Ascending aorta (tissue), 2 donors: Measurements from ENCODE around the gene AAK1. TPM values are rescaled to one million over a fixed set of nuclear protein-coding genes. Genes with fewer than 3 reads are reported as not detected.

Experiments used
- DNase-seq, 2 donors: peaks; one replicate each; pipeline ENCODE4 v3.0.0-alpha.2; 2019; ENCODE audit warnings: low spot score in 2 of 2
- H3K27ac ChIP-seq, 2 donors: fragments of 200-600 bp; sonication (generic); one replicate each; pipeline ENCODE4 v1.5.1; 2016 to 2017; ENCODE audit warnings: mild to moderate bottlenecking in 1 of 2
- H3K27me3 ChIP-seq: fragments of 200-600 bp; sonication (generic); one replicate; pipeline ENCODE4 v1.5.1; 2017
- H3K36me3 ChIP-seq, 2 donors: fragments of 200-600 bp; sonication (generic); one replicate each; pipeline ENCODE4 v1.5.1; 2016
- H3K4me1 ChIP-seq, 2 donors: fragments of 200-600 bp; sonication (generic); one replicate each; pipeline ENCODE4 v1.5.1; 2016 to 2017; ENCODE audit warnings: mild to moderate bottlenecking in 1 of 2
- H3K4me3 ChIP-seq, 2 donors: fragments of 200-600 bp; sonication (generic); one replicate each; pipeline ENCODE4 v1.5.1; 2016 to 2017; ENCODE audit warnings: mild to moderate bottlenecking in 1 of 2
- H3K9me3 ChIP-seq, 2 donors: fragments of 200-600 bp; sonication (generic); one replicate each; pipeline ENCODE4 v1.5.1; 2016
- CTCF ChIP-seq, 3 experiments: fragments of 200-600 bp in 2 of 3; fragments of 450-650 bp in 1 of 3; sonication (generic) in 2 of 3; IDR thresholded peaks; one replicate each; pipeline ENCODE4 v1.5.1; 2016 to 2019; ENCODE audit warnings: antibody characterized with exemption in 3 of 3, mild to moderate bottlenecking in 1 of 3, moderate library complexity in 1 of 3
- intact Hi-C: fragments of 100-400 bp; cut with DNase I; formaldehyde crosslinking; loops from one replicate; pipeline ENCODE4 v1.15.1; 2023
- total RNA-seq: library from RNA; depleted of rRNA; stranded (reverse); fragments of >200 nt; gene quantifications from one replicate; pipeline ENCODE4 v1.1.0, GENCODE V29; 2016

The AAK1 gene
- total RNA-seq, 1 donor from 2014 or later = 53.4 TPM

DNA sequence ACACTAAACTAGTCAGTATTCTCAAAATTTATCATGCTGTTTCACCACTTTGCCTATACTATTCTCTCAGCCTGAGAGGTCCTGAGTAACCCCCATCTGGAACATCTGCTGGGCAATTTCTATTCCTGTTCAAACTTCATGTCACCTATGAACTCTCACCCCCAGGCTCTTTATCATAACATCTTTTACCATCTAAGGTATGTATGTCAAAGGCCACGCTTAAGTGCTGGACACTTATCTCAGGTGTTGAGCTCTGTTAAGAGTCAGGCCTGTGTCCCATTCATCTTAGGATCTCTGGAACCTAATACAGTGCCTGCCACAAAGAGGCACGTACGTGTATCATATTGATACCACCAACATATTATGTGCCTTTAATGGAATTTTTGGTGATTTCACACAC lies 4.9 kb downstream of the AAK1 start:
- intact Hi-C loops = no loop called here

DNA sequence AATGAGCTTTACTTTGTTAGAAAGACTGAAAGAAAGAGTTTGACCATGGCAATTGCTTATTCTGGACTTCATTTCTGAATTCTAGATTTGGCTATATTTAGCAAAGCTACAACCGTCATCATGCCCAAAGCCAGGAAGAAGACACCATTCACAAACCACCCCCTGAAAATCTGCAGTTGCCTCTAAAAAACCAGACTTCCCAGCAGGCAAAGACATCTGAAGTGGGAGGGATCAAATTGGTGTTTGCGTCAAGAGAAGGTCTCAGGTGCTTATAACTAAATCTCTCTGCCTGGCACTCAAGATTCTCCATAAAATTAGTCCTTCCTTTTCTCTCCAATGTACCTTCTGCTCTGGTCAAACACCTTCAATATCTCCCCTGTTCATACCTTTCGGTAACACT lies 5.6 kb downstream of the AAK1 start:
- no peak for DNase-seq
- H3K4me1 ChIP-seq = peaks cover 9 to 21% of the 10 kb centered on the region in 2 donors
- no peaks in the 10 kb centered on the region for H3K9me3 ChIP-seq
- TF ChIP-seq CTCF (IDR thresholded peaks at IDR 0.05) = no peak
- no peak overlapping the region for H3K4me3 ChIP-seq
- no peak overlapping the region for H3K27ac ChIP-seq
- intact Hi-C loops = no loop called here
- H3K36me3 ChIP-seq = no peaks in the 10 kb centered on the region
- H3K27me3 ChIP-seq = no peaks in the 10 kb centered on the region

More for the DNA sequence above, 4.9 kb downstream of the AAK1 start:
- Histone ChIP-seq H3K9me3 (no peaks in the 10 kb centered on the region), H3K4me1 (peaks cover 9 to 21% of the 10 kb centered on the region in 2 donors), H3K27ac (no peak overlapping the region), H3K4me3 (no peak overlapping the region), H3K27me3 (no peaks in the 10 kb centered on the region), H3K36me3 (no peaks in the 10 kb centered on the region)
- TF ChIP-seq CTCF (IDR thresholded peaks at IDR 0.05) = no peak
- no peak for DNase-seq

DNA sequence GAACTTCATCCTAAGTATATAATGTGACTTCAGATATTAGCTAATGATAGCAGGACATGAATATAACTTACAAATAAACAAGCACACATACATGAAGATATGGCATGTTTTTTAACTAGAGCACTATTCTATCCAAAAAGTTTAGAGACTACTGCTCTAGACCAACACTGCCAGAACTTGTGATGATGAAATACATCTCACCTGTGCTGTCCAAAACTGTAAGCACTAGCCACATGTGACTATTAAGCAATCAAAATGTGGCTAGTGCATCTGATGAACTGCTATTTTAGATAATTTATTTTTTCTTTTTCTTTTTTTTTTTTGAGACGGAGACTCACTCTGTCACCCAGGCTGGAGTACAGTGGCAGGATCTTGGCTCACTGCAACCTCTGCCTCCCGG lies 7.1 kb downstream of the AAK1 start:
- Histone ChIP-seq H3K27me3 (no peaks in the 10 kb centered on the region), H3K4me1 (peaks cover 9 to 24% of the 10 kb centered on the region in 2 donors), H3K9me3 (no peaks in the 10 kb centered on the region), H3K36me3 (no peaks in the 10 kb centered on the region), H3K4me3 (no peak overlapping the region), H3K27ac (no peak overlapping the region)
- intact Hi-C loops = no loop called here
- no peak for DNase-seq
- TF ChIP-seq CTCF (IDR thresholded peaks at IDR 0.05) = no peak

DNA sequence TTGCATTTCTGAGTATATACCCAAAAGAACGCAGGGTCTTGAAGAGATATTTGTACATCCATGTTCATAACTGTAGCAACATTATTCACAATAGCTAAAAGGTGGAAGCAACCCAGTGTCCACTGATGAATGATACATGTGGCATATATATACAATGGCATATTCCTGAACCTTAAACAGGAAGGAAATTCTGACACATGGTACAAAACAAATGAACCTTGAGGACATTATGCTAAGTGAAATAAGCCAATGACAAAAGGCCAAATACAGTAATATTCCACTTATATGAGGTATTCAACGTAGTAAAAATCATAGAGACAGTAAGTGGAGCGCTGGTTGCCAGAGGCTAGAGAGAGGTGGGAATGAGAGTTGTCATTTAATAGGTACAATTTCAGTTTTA lies 8.1 kb downstream of the AAK1 start:
- no peak for TF ChIP-seq CTCF (IDR thresholded peaks at IDR 0.05)
- intact Hi-C loops = no loop called here
- Histone ChIP-seq H3K4me3 (no peak overlapping the region), H3K9me3 (no peaks in the 10 kb centered on the region), H3K36me3 (no peaks in the 10 kb centered on the region), H3K27me3 (no peaks in the 10 kb centered on the region), H3K27ac (no peak overlapping the region), H3K4me1 (peaks cover 0 to 19% of the 10 kb centered on the region in 2 donors)
- DNase-seq = no peak

DNA sequence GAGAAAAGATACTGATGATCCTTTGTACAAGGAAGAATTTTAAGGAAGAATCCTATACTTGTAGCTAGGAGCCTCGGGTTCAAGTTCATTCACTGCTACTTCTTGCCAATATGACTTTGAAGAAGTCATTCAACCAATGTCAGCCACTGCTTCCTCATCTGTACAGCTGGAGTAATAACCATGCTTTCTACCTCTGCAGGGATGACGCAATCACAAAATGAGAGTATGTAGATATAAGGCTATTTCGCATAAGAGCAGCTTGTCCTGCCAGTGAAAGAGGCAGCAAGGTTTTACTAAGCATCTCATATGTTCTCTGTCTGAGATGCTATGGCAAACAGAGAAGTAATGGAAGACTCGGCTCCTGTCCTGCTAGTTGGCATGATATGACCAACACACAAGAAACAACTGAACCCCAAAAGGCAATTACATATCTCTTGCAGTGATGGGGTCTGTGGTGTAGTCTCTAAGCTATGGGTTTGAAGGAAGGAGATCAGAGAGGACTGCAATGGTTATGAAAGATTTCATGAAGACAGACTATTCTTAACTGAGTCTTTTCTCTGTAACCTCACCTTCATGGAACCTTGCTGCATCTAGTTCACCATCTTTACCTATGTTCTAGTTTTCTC lies 9.2 kb downstream of the AAK1 start:
- DNase-seq = no peak
- Histone ChIP-seq H3K4me3 (no peak overlapping the region), H3K4me1 (peaks cover 0 to 12% of the 10 kb centered on the region in 2 donors), H3K27me3 (no peaks in the 10 kb centered on the region), H3K27ac (no peak overlapping the region), H3K36me3 (no peaks in the 10 kb centered on the region), H3K9me3 (no peaks in the 10 kb centered on the region)
- TF ChIP-seq CTCF (IDR thresholded peaks at IDR 0.05) = no peak
- intact Hi-C loops = no loop called here

DNA sequence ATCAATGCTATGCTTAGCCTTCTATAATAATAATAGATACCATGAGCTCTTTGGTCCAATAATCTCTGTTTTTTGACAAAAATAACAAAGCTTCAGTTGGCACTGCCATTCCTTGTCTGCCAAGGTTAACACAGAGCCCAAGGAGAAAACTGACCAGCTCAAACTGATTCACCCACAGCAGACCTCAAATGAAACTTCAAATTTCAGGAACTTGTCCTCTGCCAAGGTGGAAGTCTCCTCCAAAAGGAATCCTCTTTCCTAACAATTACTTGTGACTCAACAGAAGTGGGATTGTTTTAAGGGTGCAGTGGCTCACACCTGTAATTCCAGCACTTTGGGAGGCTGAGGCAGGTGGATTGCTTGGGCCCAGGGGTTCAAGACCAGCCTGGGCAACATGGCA lies 12.1 kb downstream of the AAK1 start:
- Histone ChIP-seq H3K27ac (no peak overlapping the region), H3K4me3 (no peak overlapping the region), H3K36me3 (no peaks in the 10 kb centered on the region), H3K9me3 (no peaks in the 10 kb centered on the region), H3K27me3 (no peaks in the 10 kb centered on the region), H3K4me1 (peaks cover 0 to 8% of the 10 kb centered on the region in 2 donors)
- intact Hi-C loops = no loop called here
- TF ChIP-seq CTCF (IDR thresholded peaks at IDR 0.05) = no peak
- DNase-seq = no peak
